Activated CD8-positive, alpha-beta memory T cell treated with anti-CD3 and anti-CD28 coated beads for 4 hours (primary cell): ENCODE results near the gene SLC37A3.
"Not testable (repeated sequence)": the region's sequence is repeated elsewhere in the genome, so short reads cannot be mapped to it uniquely, and the experiment has no call there.

Experiments
- DNase-seq, 2 donors: peaks; one replicate each; pipeline ENCODE4 v3.0.0-alpha.2; 2020; ENCODE audit warnings: low read depth in 2 of 2

Gene SLC37A3

GRCh38 chr7:140397784-140398750, at the start of gene SLC37A3:
Gene SLC37A3 (minus strand): TSS chr7:140398530. CDS start chr7:140382526, 16,004 bp downstream.
- peak; percentile 71 to 73 for DNase-seq

GRCh38 chr7:140447841-140448240, 49.5 kb upstream of the SLC37A3 start:
- no peak for DNase-seq

- DNase-seq: no peak
These were observed 48.1 kb upstream of the SLC37A3 start for GRCh38 chr7:140446467-140446866.

- DNase-seq: no peak
These were observed 43.2 kb upstream of the SLC37A3 start for GRCh38 chr7:140441519-140441918.

- no peak for DNase-seq
These were observed 42.3 kb upstream of the SLC37A3 start for GRCh38 chr7:140440593-140440992.

- DNase-seq: no peak
These were observed 41.0 kb upstream of the SLC37A3 start for GRCh38 chr7:140439359-140439758.

- DNase-seq: no peak
These were observed 37.0 kb upstream of the SLC37A3 start for GRCh38 chr7:140435252-140435895.

GRCh38 chr7:140433396-140433795, 35.1 kb upstream of the SLC37A3 start:
- DNase-seq: no peak

- no peak for DNase-seq
These were observed 27.8 kb upstream of the SLC37A3 start for GRCh38 chr7:140426130-140426529.

- no peak for DNase-seq
These were observed 27.4 kb upstream of the SLC37A3 start for GRCh38 chr7:140425718-140426117.

- no peak for DNase-seq
These were observed 25.2 kb upstream of the SLC37A3 start for GRCh38 chr7:140423501-140423900.

GRCh38 chr7:140421521-140421920, 23.2 kb upstream of the SLC37A3 start:
- DNase-seq: no peak

- no peak for DNase-seq
These were observed 20.3 kb upstream of the SLC37A3 start for GRCh38 chr7:140418653-140419052.

GRCh38 chr7:140418156-140418472, 19.8 kb upstream of the SLC37A3 start:
- not testable (repeated sequence) for DNase-seq

- DNase-seq: no peak
These were observed 19.3 kb upstream of the SLC37A3 start for GRCh38 chr7:140417456-140418155.

GRCh38 chr7:140416560-140416959, 18.2 kb upstream of the SLC37A3 start:
- no peak for DNase-seq

GRCh38 chr7:140415816-140416215, 17.5 kb upstream of the SLC37A3 start:
- DNase-seq: not testable (repeated sequence)

GRCh38 chr7:140415361-140415760, 17.0 kb upstream of the SLC37A3 start:
- no peak for DNase-seq

- no peak for DNase-seq
These were observed 6.3 kb upstream of the SLC37A3 start for GRCh38 chr7:140404565-140405065.

GRCh38 chr7:140403878-140404564, 5.7 kb upstream of the SLC37A3 start, which contains the start of gene RAB19:
Gene RAB19 (plus strand): TSS chr7:140404058. CDS start chr7:140407647, 3,589 bp downstream.
- peak; percentile 10 to 28 for DNase-seq

- no peak for DNase-seq
These were observed 4.0 kb upstream of the SLC37A3 start for GRCh38 chr7:140402178-140402835.
